K562 (cell line): ENCODE data around the gene YES1. TPM values are rescaled to one million over a fixed set of nuclear protein-coding genes. Genes with fewer than 3 reads are reported as not detected.

Experiments used
- ARID1B ChIP-seq: fragments of 450-650 bp; IDR thresholded peaks from 2 replicates; pipeline ENCODE4 v1.6.1; 2016; ENCODE audit warnings: antibody characterized with exemption, mild to moderate bottlenecking, inconsistent platforms
- BRCA1 ChIP-seq, 2 experiments: fragments of 450-650 bp in 1 of 2; sonication (generic) in 1 of 2; formaldehyde crosslinking in 1 of 2; IDR thresholded peaks; 2 replicates each; pipeline versions ENCODE4 v1.5.0 to v1.6.1; 2017 to 2020; ENCODE audit warnings: mild to moderate bottlenecking in 1 of 2, missing genetic modification reagents in 1 of 2
- CBFA2T2 ChIP-seq: fragments of 450-650 bp; conservative IDR thresholded peaks from 2 replicates; pipeline ENCODE4 v1.6.1; 2017; ENCODE audit warnings: mild to moderate bottlenecking
- CBFA2T3 ChIP-seq: fragments of 450-650 bp; IDR thresholded peaks from 2 replicates; pipeline ENCODE4 v1.6.1; 2017
- ETV1 ChIP-seq: fragments of 450-650 bp; conservative IDR thresholded peaks from 2 replicates; pipeline ENCODE4 v1.6.1; 2016; ENCODE audit warnings: missing genetic modification characterization, control low read depth, low read depth, missing compliant biosample characterization
- GABPA ChIP-seq: fragments of 200-800 bp; sonication (Bioruptor generic); conservative IDR thresholded peaks from 2 replicates; pipeline ENCODE4 v1.6.1; 2016; ENCODE audit warnings: low read depth, missing genetic modification characterization, missing compliant biosample characterization
- MCM7 ChIP-seq, 2 experiments: fragments of 450-650 bp; IDR thresholded peaks; 2 replicates each; pipeline ENCODE4 v1.6.1; 2016 to 2018
- NFATC3 ChIP-seq: fragments of 450-650 bp; IDR thresholded peaks from 2 replicates; pipeline ENCODE4 v1.6.1; 2017; ENCODE audit warnings: mild to moderate bottlenecking
- NFRKB ChIP-seq: fragments of 450-650 bp; IDR thresholded peaks from 2 replicates; pipeline ENCODE4 v1.6.1; 2016; ENCODE audit warnings: low read depth
- NR2C1 ChIP-seq, 2 experiments: fragments of 450-650 bp; IDR thresholded peaks; 2 replicates each; pipeline ENCODE4 v1.6.1; 2017; ENCODE audit warnings: mild to moderate bottlenecking in 2 of 2, antibody characterized with exemption in 1 of 2, inconsistent platforms in 1 of 2, missing compliant biosample characterization in 1 of 2, missing genetic modification characterization in 1 of 2
- PPARD ChIP-seq: fragments of 250-450 bp; sonication (Bioruptor Pico); IDR thresholded peaks from 2 replicates; pipeline ENCODE4 v1.8.0; 2022; ENCODE audit warnings: inconsistent platforms, mild to moderate bottlenecking, moderate library complexity
- SMARCA4 ChIP-seq: fragments of 450-650 bp; IDR thresholded peaks from 2 replicates; pipeline ENCODE4 v1.6.1; 2016
- polyA plus RNA-seq, 8 experiments: library from polyadenylated mRNA; depleted of rRNA in 4 of 8; stranded (reverse) in 5 of 8; unstranded in 3 of 8; fragments of >200 nt; fragmentation: Nextera tagmentation in 2 of 8; fragmentation: Illumina TruSeq in 1 of 8; extraction: Ambion mirVana in 2 of 8; extraction: Trizol in 1 of 8; gene quantifications; 2 replicates each; pipeline versions ENCODE4 v1.2.1 to v1.2.3, GENCODE V29; 2011 to 2014; ENCODE audit warnings: inconsistent platforms in 1 of 8, missing spikeins in 1 of 8
- total RNA-seq, 7 experiments: library from RNA; depleted of rRNA in 6 of 7; stranded (reverse); fragments of >200 nt in 6 of 7; fragmentation: Illumina TruSeq in 2 of 7; extraction: Trizol in 2 of 7; gene quantifications; 2 replicates each; pipeline versions ENCODE4 v1.2.1 to v1.2.3, GENCODE V29; 2011 to 2021; ENCODE audit warnings: low replicate concordance in 1 of 7
- TF ChIP-seq, protein P1 (sequence below): IDR thresholded peaks from 2 replicates; pipeline ENCODE4 v1.6.1; 2012; ENCODE audit warnings: low read depth, low read length, improper control_type of control experiment, borderline replicate concordance

The YES1 gene
- total and polyA plus RNA-seq, 9 of the 15 experiments (the other 6 are each of a cell fraction or from before 2014, with no cell fraction given): 37.2 to 115 (median 77.7) TPM

DNA sequence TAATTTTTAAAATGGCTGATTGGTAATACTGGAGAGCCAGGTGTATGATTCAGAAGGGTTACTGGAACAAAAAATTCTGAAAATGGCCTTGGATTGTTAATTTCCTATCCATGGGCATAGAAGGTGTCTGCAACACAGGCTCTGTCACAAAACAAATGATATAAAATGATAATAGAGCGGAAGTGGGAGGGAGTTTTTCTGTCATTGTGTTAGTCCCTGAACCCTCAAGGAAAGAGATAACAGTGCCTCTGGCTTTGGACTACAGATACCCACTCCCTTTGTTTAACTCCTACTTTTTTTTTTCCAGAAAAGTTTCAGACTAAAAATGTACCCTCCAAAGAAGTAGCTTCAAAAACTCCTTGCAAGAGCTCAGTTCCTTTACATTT is 28.0 kb upstream of the YES1 start (continued):
- TF ChIP-seq BRCA1 (IDR thresholded peaks at IDR 0.05): no peak
- no peak for TF ChIP-seq BRCA1 (CRISPR knock-in tag; IDR thresholded peaks at IDR 0.05)
- peak; percentile 62 for TF ChIP-seq ETV1 (tag)
- peak; percentile 47 for TF ChIP-seq ARID1B
- 0 out of 2 replicates have a peak, but pooled peaks have one; percentile 45 for TF ChIP-seq NFATC3
- no peak for TF ChIP-seq PPARD (CRISPR knock-in tag)
- TF ChIP-seq, protein P1, sequence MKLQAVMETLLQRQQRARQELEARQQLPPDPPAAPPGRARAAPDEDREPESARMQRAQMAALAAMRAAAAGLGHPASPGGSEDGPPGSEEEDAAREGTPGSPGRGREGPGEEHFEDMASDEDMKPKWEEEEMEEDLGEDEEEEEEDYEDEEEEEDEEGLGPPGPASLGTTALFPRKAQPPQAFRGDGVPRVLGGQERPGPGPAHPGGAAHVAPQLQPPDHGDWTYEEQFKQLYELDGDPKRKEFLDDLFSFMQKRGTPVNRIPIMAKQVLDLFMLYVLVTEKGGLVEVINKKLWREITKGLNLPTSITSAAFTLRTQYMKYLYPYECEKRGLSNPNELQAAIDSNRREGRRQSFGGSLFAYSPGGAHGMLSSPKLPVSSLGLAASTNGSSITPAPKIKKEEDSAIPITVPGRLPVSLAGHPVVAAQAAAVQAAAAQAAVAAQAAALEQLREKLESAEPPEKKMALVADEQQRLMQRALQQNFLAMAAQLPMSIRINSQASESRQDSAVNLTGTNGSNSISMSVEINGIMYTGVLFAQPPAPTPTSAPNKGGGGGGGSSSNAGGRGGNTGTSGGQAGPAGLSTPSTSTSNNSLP: peak; percentile 90
- no peak for TF ChIP-seq MCM7 (IDR thresholded peaks at IDR 0.05)
- TF ChIP-seq CBFA2T3: peak; percentile 55
- TF ChIP-seq CBFA2T2: peak; percentile 21; the same call in 1 of the 2 replicates
- peak; percentile 32; the same call in 1 of the 2 replicates for TF ChIP-seq GABPA (tag)
- TF ChIP-seq NR2C1 (IDR thresholded peaks at IDR 0.05): no peak
- 0 out of 2 replicates have a peak, but pooled peaks have one; percentile 33 for TF ChIP-seq NR2C1 (tag; IDR thresholded peaks at IDR 0.05)
- TF ChIP-seq SMARCA4: peak; percentile 62
- TF ChIP-seq NFRKB: 0 out of 2 replicates have a peak, but pooled peaks have one; percentile 28
- TF ChIP-seq, all 486 proteins: peak for 20
